Activated CD8-positive, alpha-beta T cell treated with anti-CD3 and anti-CD28 coated beads for 36 hours (primary cell): ENCODE measurements around the gene RRAD. TPM values are rescaled to one million over a fixed set of nuclear protein-coding genes. Genes with fewer than 3 reads are reported as not detected.

Source experiments
- ATAC-seq: fragments of 200-7000 bp; cut with Tn5 transposase; one replicate; pipeline ENCODE4 v1.10.0; 2021; ENCODE audit warnings: mild to moderate bottlenecking, moderate library complexity
- CTCF ChIA-PET: fragments of 350-600 bp; sonication (Branson Sonifier 250); formaldehyde crosslinking; loops from one replicate; lab custom pipeline; 2021; ENCODE audit warnings: antibody characterized with exemption; lab: Charles Lee
- POLR2A ChIA-PET: fragments of 350-600 bp; sonication (Branson Sonifier 250); formaldehyde crosslinking; loops from one replicate; lab custom pipeline; 2021; ENCODE audit warnings: antibody characterized with exemption; lab: Charles Lee
- DNase-seq: peaks from one replicate; pipeline ENCODE4 v3.0.0-alpha.2; 2020
- H3K27ac Mint-ChIP-seq: one replicate; pipeline ENCODE4 v1.8.0; 2021; ENCODE audit warnings: mild to moderate bottlenecking, mixed read lengths
- H3K27me3 Mint-ChIP-seq: one replicate; pipeline ENCODE4 v1.8.0; 2021; ENCODE audit warnings: mixed read lengths
- H3K36me3 Mint-ChIP-seq: one replicate; pipeline ENCODE4 v1.8.0; 2021; ENCODE audit warnings: low read depth, mixed read lengths
- H3K4me1 Mint-ChIP-seq: one replicate; pipeline ENCODE4 v1.8.0; 2021; ENCODE audit warnings: low read depth, mixed read lengths
- H3K4me3 Mint-ChIP-seq: one replicate; pipeline ENCODE4 v1.8.0; 2021; ENCODE audit warnings: mild to moderate bottlenecking, moderate library complexity, mixed read lengths
- H3K9me3 Mint-ChIP-seq: one replicate; pipeline ENCODE4 v1.8.0; 2021; ENCODE audit warnings: mixed read lengths
- intact Hi-C: fragments of 100-400 bp; cut with micrococcal nuclease; formaldehyde crosslinking; loops from one replicate; pipeline ENCODE4 v1.10.0; 2022
- total RNA-seq, 2 experiments: library from RNA; stranded (reverse); gene quantifications; one replicate each; pipeline ENCODE4 v1.2.3, GENCODE V29; 2021
- TF ChIP-seq, protein P1 (sequence below): fragments of 200-600 bp; IDR thresholded peaks from one replicate; pipeline ENCODE4 v1.8.0; 2022; ENCODE audit warnings: antibody characterized with exemption, mild to moderate bottlenecking

RRAD gene
- total RNA-seq, 2 experiments from 2014 or later: 0.61 to 1.1 TPM

DNA sequence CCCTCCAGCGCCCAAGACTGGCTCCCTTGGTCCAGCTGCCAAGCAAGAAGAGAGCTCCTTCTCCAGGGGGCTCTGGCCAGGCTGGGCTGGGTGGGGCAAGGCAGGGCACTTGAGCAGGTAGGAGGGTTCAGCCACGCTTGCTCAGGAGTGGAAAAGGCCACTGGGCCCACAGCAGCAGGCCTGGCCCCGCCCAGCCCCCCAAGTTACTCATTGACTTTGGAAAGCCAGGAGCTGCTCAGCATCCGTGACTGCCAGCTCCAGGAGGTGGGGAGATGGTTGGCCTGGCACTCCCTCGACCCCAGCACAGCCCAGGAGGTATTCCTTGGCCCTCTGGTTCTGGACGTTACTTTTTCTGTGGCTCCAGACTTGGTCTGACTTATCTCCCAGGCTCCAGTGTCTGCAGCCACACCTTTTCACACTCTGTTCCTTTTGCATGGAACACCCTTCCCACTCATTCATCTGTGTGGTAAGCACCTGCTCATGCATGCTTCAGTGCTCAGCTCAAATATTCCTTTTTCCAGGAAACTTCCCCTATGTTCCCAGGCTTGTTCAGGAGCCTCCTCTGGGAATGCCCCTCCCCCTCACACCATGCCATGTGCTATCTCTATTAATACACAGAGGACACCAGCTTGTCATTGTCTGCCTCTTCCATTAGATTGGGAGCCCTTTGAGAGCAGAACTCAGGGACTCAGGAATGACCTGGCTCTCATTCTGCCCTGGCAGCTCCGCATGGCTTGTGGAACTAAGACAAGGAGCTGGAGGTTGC is 6.3 kb downstream of the RRAD start, which contains the start of gene CDH16:
TSS of gene CDH16 (minus strand) at position 83 of the 766 bp plus-strand sequence. CDS start 820 bp downstream, outside the sequence.
- ATAC-seq (no peak), DNase-seq (no peak)
- Mint-ChIP-seq H3K27ac (no peak within 1 kb of the TSS), H3K9me3 (no peaks in the 10 kb centered on the region), H3K27me3 (peaks cover 16% of the 10 kb centered on the region), H3K36me3 (no peaks in the 10 kb centered on the region), H3K4me3 (no peak within 1 kb of the TSS), H3K4me1 (no peaks in the 10 kb centered on the region)
- intact Hi-C loops: no loop called here
- TF ChIP-seq, protein P1, sequence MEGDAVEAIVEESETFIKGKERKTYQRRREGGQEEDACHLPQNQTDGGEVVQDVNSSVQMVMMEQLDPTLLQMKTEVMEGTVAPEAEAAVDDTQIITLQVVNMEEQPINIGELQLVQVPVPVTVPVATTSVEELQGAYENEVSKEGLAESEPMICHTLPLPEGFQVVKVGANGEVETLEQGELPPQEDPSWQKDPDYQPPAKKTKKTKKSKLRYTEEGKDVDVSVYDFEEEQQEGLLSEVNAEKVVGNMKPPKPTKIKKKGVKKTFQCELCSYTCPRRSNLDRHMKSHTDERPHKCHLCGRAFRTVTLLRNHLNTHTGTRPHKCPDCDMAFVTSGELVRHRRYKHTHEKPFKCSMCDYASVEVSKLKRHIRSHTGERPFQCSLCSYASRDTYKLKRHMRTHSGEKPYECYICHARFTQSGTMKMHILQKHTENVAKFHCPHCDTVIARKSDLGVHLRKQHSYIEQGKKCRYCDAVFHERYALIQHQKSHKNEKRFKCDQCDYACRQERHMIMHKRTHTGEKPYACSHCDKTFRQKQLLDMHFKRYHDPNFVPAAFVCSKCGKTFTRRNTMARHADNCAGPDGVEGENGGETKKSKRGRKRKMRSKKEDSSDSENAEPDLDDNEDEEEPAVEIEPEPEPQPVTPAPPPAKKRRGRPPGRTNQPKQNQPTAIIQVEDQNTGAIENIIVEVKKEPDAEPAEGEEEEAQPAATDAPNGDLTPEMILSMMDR: no peak
- ChIA-PET POLR2A (interaction anchor here (0.6 to 1.5 kb wide), 3 partner anchors 9 to 704 kb away, joined by 3 read pairs; no protein-coding TSS in a partner anchor), CTCF (interaction anchor here (0.7 to 2.8 kb wide), 10 partner anchors 9 to 88 kb away, joined by 3 to 13 read pairs (median 4); partner anchors contain the start of genes CES3 and NAE1)

GRCh38 chr16:66918355-66918754 is 7.0 kb downstream of the RRAD start:
- Mint-ChIP-seq H3K4me3 (no peak overlapping the region), H3K36me3 (no peaks in the 10 kb centered on the region), H3K9me3 (no peaks in the 10 kb centered on the region), H3K27ac (no peak overlapping the region), H3K4me1 (no peaks in the 10 kb centered on the region), H3K27me3 (peaks cover 9% of the 10 kb centered on the region)
- ChIA-PET CTCF (interaction anchor here (0.8 to 2.8 kb wide), 6 partner anchors 9 to 43 kb away, joined by 3 to 13 read pairs (median 6); partner anchors contain the start of gene CES3), POLR2A (interaction anchor here (0.6 to 1.0 kb wide), 2 partner anchors 10 to 705 kb away, joined by 3 read pairs; no protein-coding TSS in a partner anchor)
- ATAC-seq: no peak
- TF ChIP-seq, protein P1: no peak
- DNase-seq: no peak
- intact Hi-C loops: no loop called here

GRCh38 chr16:66917741-66918140 is 7.6 kb downstream of the RRAD start:
- Mint-ChIP-seq H3K9me3 (no peaks in the 10 kb centered on the region), H3K4me3 (no peak overlapping the region), H3K4me1 (no peaks in the 10 kb centered on the region), H3K27me3 (peaks cover 3% of the 10 kb centered on the region), H3K36me3 (no peaks in the 10 kb centered on the region), H3K27ac (no peak overlapping the region)
- no peak for ATAC-seq
- no peak for DNase-seq
- TF ChIP-seq, protein P1: no peak
- POLR2A ChIA-PET: no interaction called here
- CTCF ChIA-PET: interaction anchor here (1.7 to 2.8 kb wide), 4 partner anchors 8 to 22 kb away, joined by 4 to 13 read pairs (median 10); no protein-coding TSS in a partner anchor
- intact Hi-C loops: no loop called here

DNA sequence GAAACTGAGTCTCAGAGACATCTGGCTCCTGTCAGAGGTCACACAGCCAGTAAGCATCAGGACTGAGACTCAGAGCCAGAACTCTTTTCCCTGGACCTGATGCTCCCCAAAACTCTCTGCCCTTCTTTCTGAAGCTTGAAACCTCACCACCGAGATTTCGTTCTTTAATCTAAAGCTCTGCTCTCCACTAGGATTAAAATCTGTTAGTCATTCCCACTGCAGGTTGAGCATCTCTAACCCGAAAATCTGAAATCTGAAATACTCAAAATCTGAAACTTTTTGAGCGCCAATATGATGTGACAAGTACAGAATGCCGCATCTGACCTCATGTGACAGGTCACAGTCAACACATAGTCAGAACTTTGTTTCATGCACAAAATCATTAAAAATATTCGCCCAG is 8.8 kb downstream of the RRAD start:
- CTCF ChIA-PET: interaction anchor here (1.5 to 2.8 kb wide), 2 partner anchors 12 to 86 kb away, joined by 5 to 13 read pairs; partner anchors contain the start of gene NAE1
- peaks cover 3% of the 10 kb centered on the region for H3K27me3 Mint-ChIP-seq
- H3K27ac Mint-ChIP-seq: no peak overlapping the region
- H3K9me3 Mint-ChIP-seq: no peaks in the 10 kb centered on the region
- no peaks in the 10 kb centered on the region for H3K36me3 Mint-ChIP-seq
- no peak for DNase-seq
- POLR2A ChIA-PET: no interaction called here
- no peak overlapping the region for H3K4me3 Mint-ChIP-seq
- H3K4me1 Mint-ChIP-seq: no peaks in the 10 kb centered on the region
- no peak for ATAC-seq
- intact Hi-C loops: no loop called here
- TF ChIP-seq, protein P1: no peak

- no peaks in the 10 kb centered on the region for H3K27me3 Mint-ChIP-seq
These were observed 10.3 kb downstream of the RRAD start for GRCh38 chr16:66915041-66915440.

More at GRCh38 chr16:66915041-66915440, 10.3 kb downstream of the RRAD start:
- peaks cover 2% of the 10 kb centered on the region for H3K4me1 Mint-ChIP-seq
- CTCF ChIA-PET: no interaction called here
- no peak for ATAC-seq
- H3K4me3 Mint-ChIP-seq: no peak overlapping the region
- H3K9me3 Mint-ChIP-seq: no peaks in the 10 kb centered on the region
- intact Hi-C loops: no loop called here
- DNase-seq: no peak
- TF ChIP-seq, protein P1: no peak
- H3K36me3 Mint-ChIP-seq: no peaks in the 10 kb centered on the region
- no peak overlapping the region for H3K27ac Mint-ChIP-seq
- POLR2A ChIA-PET: interaction anchor here (1.2 kb wide), 1 partner anchor 10 kb away, joined by 4 read pairs; no protein-coding TSS in a partner anchor
